K562 (cell line): Measurements from ENCODE around the gene TPSAB1. TPM values are rescaled to one million over a fixed set of nuclear protein-coding genes. Genes with fewer than 3 reads are reported as not detected.

ENCODE experiments used
- ATAC-seq: fragments of 200-7000 bp; cut with Tn5 transposase; 3 replicates; pipeline ENCODE4 v1.9.1; 2020; ENCODE audit warnings: moderate library complexity
- BruUV-seq: library from RNA; stranded (reverse); fragments of 400-500 nt; replicated peaks from 2 replicates; lab custom pipeline; 2021; lab: Mats Ljungman, UMichigan
- CTCF ChIA-PET: fragments of 300-600 bp; formaldehyde crosslinking; extraction: SDS; loops from one replicate; lab custom pipeline; 2021; ENCODE audit warnings: low intra/inter-chr PET ratio; lab: Yijun Ruan, JAX
- POLR2A ChIA-PET: fragments of 300-600, 350-650 bp; sonication (Branson Sonifier 250); formaldehyde crosslinking; extraction: SDS; loops from one replicate; lab custom pipeline; 2021; ENCODE audit warnings: antibody characterized with exemption, inconsistent platforms; lab: Yijun Ruan, JAX
- DNase-seq, 4 experiments: peaks; one replicate each; pipeline versions ENCODE4 v3.0.0 to v3.0.0-alpha.2; 2011 to 2018; ENCODE audit warnings: low spot score in 3 of 4, mixed read lengths in 3 of 4; ENCODE audit errors: extremely low read depth in 1 of 4
- FAIRE-seq: peaks from 2 replicates; lab custom pipeline; 2011; peaks lifted over from hg19 to GRCh38; lab: Jason Lieb, UNC
- H2AFZ ChIP-seq: 2 replicates; pipeline ENCODE4 v1.6.0; 2011; ENCODE audit warnings: low read depth, low read length, control low read depth, inconsistent platforms
- H3K27ac ChIP-seq: fragments of 200-600 bp; 3 replicates; pipeline ENCODE4 v1.8.0; 2011; ENCODE audit warnings: low read depth, mild to moderate bottlenecking, control low read depth, inconsistent platforms, low read length, moderate library complexity, mixed read lengths; ENCODE audit errors: extremely low read depth
- H3K27me3 ChIP-seq, 2 experiments: fragments of 300-600 bp in 1 of 2; 2 replicates in 1 of 2; 3 replicates in 1 of 2; pipeline versions ENCODE4 v1.6.0 to v1.8.0; 2011; ENCODE audit warnings: inconsistent platforms in 2 of 2, low read length in 2 of 2, mild to moderate bottlenecking in 1 of 2, mixed read lengths in 1 of 2, moderate library complexity in 1 of 2; ENCODE audit not compliant: control insufficient read depth in 2 of 2, insufficient read depth in 2 of 2
- H3K36me3 ChIP-seq: fragments of 300-600 bp; 3 replicates; pipeline ENCODE4 v1.8.0; 2011; ENCODE audit warnings: mild to moderate bottlenecking, low read length, inconsistent platforms; ENCODE audit not compliant: control insufficient read depth, insufficient read depth
- H3K4me1 ChIP-seq, 2 experiments: fragments of 200-600 bp in 1 of 2; replicated peaks in 1 of 2; 2 replicates in 1 of 2; 3 replicates in 1 of 2; pipeline versions ENCODE4 v1.5.1 to v1.8.0; 2011; ENCODE audit warnings: inconsistent platforms in 2 of 2, low read length in 2 of 2, mild to moderate bottlenecking in 1 of 2, mixed read lengths in 1 of 2, moderate library complexity in 1 of 2; ENCODE audit not compliant: control insufficient read depth in 2 of 2, insufficient read depth in 2 of 2
- H3K4me2 ChIP-seq: 2 replicates; pipeline ENCODE4 v1.6.1; 2011; ENCODE audit warnings: low read length, control low read depth, inconsistent platforms, mixed read lengths; ENCODE audit not compliant: insufficient read depth
- H3K4me3 ChIP-seq: fragments of 200-600 bp; sonication (generic), shearing (Covaris generic); 2 replicates; pipeline ENCODE4 v1.5.1; 2016; ENCODE audit warnings: control low read depth, inconsistent platforms
- H3K79me2 ChIP-seq: fragments of 200-600 bp; 3 replicates; pipeline ENCODE4 v1.8.0; 2011; ENCODE audit warnings: low read length, inconsistent platforms; ENCODE audit not compliant: control insufficient read depth, insufficient read depth
- H3K9ac ChIP-seq, 2 experiments: 2 replicates each; pipeline versions ENCODE4 v1.6.0 to v1.6.1; 2011; ENCODE audit warnings: low read depth in 2 of 2, low read length in 2 of 2, control low read depth in 1 of 2, inconsistent platforms in 1 of 2, mild to moderate bottlenecking in 1 of 2, mixed read lengths in 1 of 2; ENCODE audit not compliant: insufficient read depth in 1 of 2
- H3K9me1 ChIP-seq: one replicate; pipeline ENCODE4 v1.6.0; 2011; ENCODE audit warnings: inconsistent platforms, mild to moderate bottlenecking, low read length, moderate library complexity; ENCODE audit not compliant: control insufficient read depth, insufficient read depth
- H3K9me3 ChIP-seq: replicated peaks from 2 replicates; pipeline ENCODE4 v1.5.1; 2011; ENCODE audit warnings: low read depth, low read length, inconsistent platforms; ENCODE audit not compliant: control insufficient read depth, insufficient read depth
- H4K20me1 ChIP-seq: replicated peaks from 2 replicates; pipeline ENCODE4 v1.6.1; 2011; ENCODE audit warnings: low read length, inconsistent platforms, mixed read lengths; ENCODE audit not compliant: control insufficient read depth, insufficient read depth
- E2F4 ChIP-seq: sonication (generic); formaldehyde crosslinking; IDR thresholded peaks from 2 replicates; pipeline ENCODE4 v1.8.0; 2022; ENCODE audit warnings: mild to moderate bottlenecking, low read depth, missing genetic modification reagents
- EP400 ChIP-seq: fragments of 450-650 bp; IDR thresholded peaks from 2 replicates; pipeline ENCODE4 v1.6.1; 2017; ENCODE audit warnings: antibody characterized with exemption, mild to moderate bottlenecking, moderate library complexity
- ETV5 ChIP-seq: sonication (generic); formaldehyde crosslinking; IDR thresholded peaks from 2 replicates; pipeline ENCODE4 v1.4.0; 2020; ENCODE audit warnings: low read depth, mild to moderate bottlenecking, missing genetic modification reagents
- FOXM1 ChIP-seq, 2 experiments: fragments of 450-650 bp in 1 of 2; sonication (generic) in 1 of 2; formaldehyde crosslinking in 1 of 2; IDR thresholded peaks; 2 replicates each; pipeline versions ENCODE4 v1.6.1 to v1.9.0; 2017 to 2022; ENCODE audit warnings: low read depth in 2 of 2, mild to moderate bottlenecking in 2 of 2, missing genetic modification reagents in 1 of 2, moderate library complexity in 1 of 2
- HMBOX1 ChIP-seq: sonication (generic); IDR thresholded peaks from 2 replicates; pipeline ENCODE4 v1.6.1; 2016
- IRF2 ChIP-seq: sonication (generic); formaldehyde crosslinking; IDR thresholded peaks from 2 replicates; pipeline ENCODE4 v1.8.1; 2022; ENCODE audit warnings: mild to moderate bottlenecking, missing genetic modification reagents
- JUND ChIP-seq, 2 experiments: IDR thresholded peaks; 2 replicates in 1 of 2; 3 replicates in 1 of 2; pipeline ENCODE4 v1.6.1; 2011; ENCODE audit warnings: borderline replicate concordance in 2 of 2, low read depth in 2 of 2, low read length in 2 of 2, improper control_type of control experiment in 1 of 2, missing biosample characterization in 1 of 2, missing genetic modification characterization in 1 of 2, missing genetic modification reagents in 1 of 2
- L3MBTL2 ChIP-seq: fragments of 450-650 bp; IDR thresholded peaks from 2 replicates; pipeline ENCODE4 v1.6.1; 2016; ENCODE audit warnings: mild to moderate bottlenecking, moderate library complexity
- NR2F6 ChIP-seq: fragments of 450-650 bp; formaldehyde crosslinking; IDR thresholded peaks from 2 replicates; pipeline ENCODE4 v1.4.0; 2020; ENCODE audit warnings: mild to moderate bottlenecking
- PHB2 ChIP-seq: fragments of 450-650 bp; IDR thresholded peaks from 2 replicates; pipeline ENCODE4 v1.6.1; 2017; ENCODE audit warnings: low read depth
- POU5F1 ChIP-seq: fragments of 150-350 bp; IDR thresholded peaks from 2 replicates; pipeline ENCODE4 v1.6.1; 2014; ENCODE audit warnings: borderline replicate concordance, low read length, low read depth, mild to moderate bottlenecking; ENCODE audit not compliant: partially characterized antibody
- PTTG1 ChIP-seq: fragments of 450-650 bp; IDR thresholded peaks from 2 replicates; pipeline ENCODE4 v1.6.1; 2016; ENCODE audit warnings: low read depth, mild to moderate bottlenecking, missing genetic modification characterization, missing compliant biosample characterization
- SAP30 ChIP-seq: fragments of 200-600 bp; sonication (generic); IDR thresholded peaks from 2 replicates; pipeline ENCODE4 v1.6.1; 2012; ENCODE audit warnings: borderline replicate concordance, low read depth, mild to moderate bottlenecking, moderate library complexity, low read length, control low read depth, inconsistent platforms; ENCODE audit not compliant: insufficient read depth, poor library complexity, severe bottlenecking
- SMAD4 ChIP-seq: fragments of 250-450 bp; sonication (Bioruptor Pico); conservative IDR thresholded peaks from 2 replicates; pipeline ENCODE4 v1.8.0; 2021; ENCODE audit warnings: inconsistent platforms, mild to moderate bottlenecking, moderate library complexity
- VEZF1 ChIP-seq: fragments of 200-800 bp; sonication (Bioruptor generic); IDR thresholded peaks from 2 replicates; pipeline ENCODE4 v1.6.1; 2017; ENCODE audit warnings: missing genetic modification characterization, missing compliant biosample characterization
- ZFX ChIP-seq: sonication (generic); formaldehyde crosslinking; IDR thresholded peaks from 2 replicates; pipeline ENCODE4 v1.8.0; 2022; ENCODE audit warnings: mild to moderate bottlenecking, missing genetic modification reagents, moderate library complexity
- ZKSCAN8 ChIP-seq: fragments of 200-800 bp; sonication (Bioruptor generic); IDR thresholded peaks from 2 replicates; pipeline ENCODE4 v1.6.1; 2016; ENCODE audit warnings: missing genetic modification characterization, missing compliant biosample characterization
- ZNF253 ChIP-seq: fragments of 250-450 bp; sonication (Bioruptor Pico); conservative IDR thresholded peaks from 2 replicates; pipeline ENCODE4 v1.6.1; 2021; ENCODE audit warnings: mild to moderate bottlenecking
- ZNF263 ChIP-seq: sonication (generic); formaldehyde crosslinking; IDR thresholded peaks from 2 replicates; pipeline ENCODE4 v1.8.0; 2022; ENCODE audit warnings: mild to moderate bottlenecking, missing genetic modification reagents, borderline replicate concordance
- WGBS: fragments of 100-300 bp; shearing (Covaris generic); methylation state at CpG from one replicate; pipeline ENCODE4 v1.1.6; 2016; ENCODE audit warnings: low coverage, mixed read lengths; ENCODE audit not compliant: insufficient coverage; ENCODE audit errors: missing lambda C conversion rate; 5-methylcytosine and 5-hydroxymethylcytosine counted together
- in situ Hi-C: fragments of 300-500 bp; cut with MboI; formaldehyde crosslinking; loops from 4 replicates; pipeline ENCODE4 v1.15.0; 2018; ENCODE audit warnings: inconsistent platforms, mixed read lengths
- intact Hi-C: fragments of 100-400 bp; cut with micrococcal nuclease; formaldehyde crosslinking; loops from 2 replicates; pipeline ENCODE4 v1.14.2; 2022
- polyA plus RNA-seq, 8 experiments: library from polyadenylated mRNA; depleted of rRNA in 4 of 8; stranded (reverse) in 5 of 8; unstranded in 3 of 8; fragments of >200 nt; fragmentation: Nextera tagmentation in 2 of 8; fragmentation: Illumina TruSeq in 1 of 8; extraction: Ambion mirVana in 2 of 8; extraction: Trizol in 1 of 8; gene quantifications; 2 replicates each; pipeline versions ENCODE4 v1.2.1 to v1.2.3, GENCODE V29; 2011 to 2014; ENCODE audit warnings: inconsistent platforms in 1 of 8, missing spikeins in 1 of 8
- total RNA-seq, 7 experiments: library from RNA; depleted of rRNA in 6 of 7; stranded (reverse); fragments of >200 nt in 6 of 7; fragmentation: Illumina TruSeq in 2 of 7; extraction: Trizol in 2 of 7; gene quantifications; 2 replicates each; pipeline versions ENCODE4 v1.2.1 to v1.2.3, GENCODE V29; 2011 to 2021; ENCODE audit warnings: low replicate concordance in 1 of 7

Gene TPSAB1
- total and polyA plus RNA-seq, 9 of the 15 experiments (the other 6 are each of a cell fraction or from before 2014, with no cell fraction given), result not detected

- no peaks in the 10 kb centered on the region for H3K9me3 ChIP-seq
- no peaks in the 10 kb centered on the region for H3K79me2 ChIP-seq
- H3K36me3 ChIP-seq, result no peaks in the 10 kb centered on the region
- no peak overlapping the region for H3K9ac ChIP-seq
- ChIA-PET CTCF (no interaction called here), POLR2A (no interaction called here)
- peaks cover 0 to 20% of the 10 kb centered on the region in 2 experiments; a peak in 2 of 5 replicates for H3K27me3 ChIP-seq
- H3K9me1 ChIP-seq, result no peaks in the 10 kb centered on the region
- no peak overlapping the region for H3K27ac ChIP-seq
- no TSS peak for BruUV-seq
- no peak for FAIRE-seq
- no peak overlapping the region for H3K4me2 ChIP-seq
- no peak for DNase-seq
- WGBS, result 11% methylated on average over 19 of the region's 19 CpGs
- in situ Hi-C loops (loop anchor here (5.0 kb wide), 1 partner anchor 85 kb away; no protein-coding TSS in a partner anchor), intact Hi-C loops (no loop called here)
- H2AFZ ChIP-seq, result no peak overlapping the region
- no peak overlapping the region for H3K4me3 ChIP-seq
- H4K20me1 ChIP-seq, result peaks cover 5% of the 10 kb centered on the region; the same call in 1 of the 2 replicates
- no peak for ATAC-seq
- peaks cover 0 to 65% of the 10 kb centered on the region in 2 experiments; a peak in 3 of 5 replicates for H3K4me1 ChIP-seq
- TF ChIP-seq JUND (IDR thresholded peaks at IDR 0.05; ENCODE audit: borderline replicate concordance, low read depth, low read length), result no peak
- no peak for TF ChIP-seq JUND (tag; IDR thresholded peaks at IDR 0.05; ENCODE audit: borderline replicate concordance, low read depth, low read length)
- TF ChIP-seq SAP30, result no peak
- TF ChIP-seq NR2F6 (CRISPR knock-in tag), result no peak
- no peak for TF ChIP-seq ZFX (CRISPR knock-in tag)
- no peak for TF ChIP-seq PTTG1 (tag)
- no peak for TF ChIP-seq FOXM1 (IDR thresholded peaks at IDR 0.05; ENCODE audit: low read depth)
- no peak for TF ChIP-seq FOXM1 (CRISPR knock-in tag; IDR thresholded peaks at IDR 0.05; ENCODE audit: low read depth)
- TF ChIP-seq PHB2, result no peak
- no peak for TF ChIP-seq ZNF253
- no peak for TF ChIP-seq SMAD4 (CRISPR knock-in tag)
- TF ChIP-seq EP400, result no peak
- no peak for TF ChIP-seq HMBOX1
- no peak for TF ChIP-seq POU5F1
- no peak for TF ChIP-seq IRF2
- no peak for TF ChIP-seq ETV5
- TF ChIP-seq L3MBTL2, result no peak
- TF ChIP-seq ZKSCAN8 (CRISPR knock-in tag), result no peak
- TF ChIP-seq VEZF1 (CRISPR knock-in tag), result no peak
- TF ChIP-seq E2F4 (CRISPR knock-in tag), result no peak
- no peak for TF ChIP-seq ZNF263 (CRISPR knock-in tag)
Measured at GRCh38 chr16:1197237-1197866, 43.2 kb upstream of the TPSAB1 start.
